Suppressor macrophage treated with lipopolysaccharide for 1 hour (primary cell): ENCODE measurements around the gene USP15.
"Not testable (repeated sequence)": the region's sequence is repeated elsewhere in the genome, so short reads cannot be mapped to it uniquely, and the experiment has no call there.

Experiments used
- DNase-seq, 3 donors: peaks; one replicate each; pipeline ENCODE4 v3.0.0-alpha.2; 2020 to 2022

The USP15 gene

DNA sequence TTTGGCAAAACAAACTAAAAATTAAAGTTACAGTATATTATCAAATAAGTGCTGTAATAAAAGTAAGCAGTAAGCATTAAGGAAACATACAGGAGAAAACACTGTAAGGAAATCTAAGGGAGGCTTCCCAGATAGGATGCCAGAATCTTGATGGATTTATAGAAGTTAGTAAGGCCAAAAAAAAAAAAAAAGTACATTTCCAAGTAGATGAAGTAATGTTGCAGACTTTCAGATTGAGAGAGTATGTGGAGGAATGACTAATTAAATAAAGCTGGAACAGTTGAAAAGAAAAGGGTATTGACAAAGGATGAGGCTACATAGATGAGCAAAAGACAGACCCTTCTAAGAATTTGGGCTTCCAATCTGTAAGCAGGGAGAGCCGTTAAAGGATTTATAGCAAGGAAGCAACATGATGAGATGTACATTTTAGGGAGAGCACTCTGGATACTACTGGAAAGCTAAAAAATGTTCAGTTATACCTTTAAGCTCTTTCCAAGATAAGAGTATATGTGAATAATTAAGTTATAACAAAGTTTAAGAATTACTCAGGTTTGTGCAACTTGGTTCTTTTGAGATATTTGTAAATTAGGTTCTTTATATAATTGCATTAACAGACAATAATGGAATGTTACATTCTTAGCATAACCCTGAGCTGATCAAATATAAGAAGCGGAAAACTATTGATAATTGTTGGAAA is 119.0 kb downstream of the USP15 start:
- no peak for DNase-seq

DNA sequence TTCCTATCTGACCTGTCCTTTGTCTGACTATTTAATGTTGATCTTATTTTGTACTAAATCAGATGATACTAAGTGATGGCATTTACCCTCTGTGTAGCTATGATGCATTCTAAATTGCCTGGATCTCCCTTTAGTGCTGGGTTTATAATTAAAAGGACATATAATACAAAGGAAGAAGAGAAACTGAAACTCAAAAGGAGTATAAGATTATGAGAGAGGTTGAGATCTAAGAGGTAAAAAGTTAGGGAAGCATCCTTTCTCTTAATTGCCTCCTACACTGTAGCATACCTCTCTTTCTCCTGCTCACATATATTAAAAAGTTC is 119.5 kb downstream of the USP15 start:
- no peak for DNase-seq

DNA sequence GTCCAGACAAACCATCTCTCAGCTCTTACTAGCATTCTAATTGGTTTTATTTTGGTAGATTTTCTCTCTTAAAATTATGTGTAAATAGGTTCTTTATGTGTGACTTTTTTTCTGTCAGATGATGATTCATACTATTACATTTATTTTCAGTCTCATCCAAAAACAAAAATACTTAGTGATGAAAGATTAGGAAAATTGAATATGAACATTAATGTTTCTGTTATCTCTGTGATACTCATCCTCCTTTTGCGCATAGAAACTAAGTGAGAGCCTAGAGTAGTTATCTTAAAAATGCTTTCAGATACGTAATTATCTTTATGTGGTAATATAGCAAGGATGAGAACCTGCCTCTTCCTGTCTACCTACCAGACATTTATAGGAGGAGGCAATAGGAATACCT is 122.3 kb downstream of the USP15 start:
- DNase-seq, result no peak

DNA sequence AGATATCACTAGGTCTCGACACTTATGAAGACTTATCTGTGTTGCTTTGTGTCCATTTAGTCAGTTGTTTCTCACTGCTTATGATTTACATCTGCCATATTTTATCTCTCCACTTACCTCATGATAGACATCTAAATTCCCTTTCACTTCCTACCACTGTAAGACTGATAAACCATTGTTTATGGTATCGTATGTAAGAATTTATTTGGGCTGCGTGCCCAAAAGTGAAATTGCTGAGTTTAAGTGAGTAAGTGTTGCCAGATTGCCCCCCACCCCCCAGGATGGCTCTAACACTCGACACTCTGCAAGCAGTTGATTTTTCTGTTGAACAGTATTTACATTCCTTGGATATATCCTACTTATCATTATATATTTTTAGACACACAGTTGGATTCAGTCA is 136.5 kb downstream of the USP15 start:
- DNase-seq, result no peak

DNA sequence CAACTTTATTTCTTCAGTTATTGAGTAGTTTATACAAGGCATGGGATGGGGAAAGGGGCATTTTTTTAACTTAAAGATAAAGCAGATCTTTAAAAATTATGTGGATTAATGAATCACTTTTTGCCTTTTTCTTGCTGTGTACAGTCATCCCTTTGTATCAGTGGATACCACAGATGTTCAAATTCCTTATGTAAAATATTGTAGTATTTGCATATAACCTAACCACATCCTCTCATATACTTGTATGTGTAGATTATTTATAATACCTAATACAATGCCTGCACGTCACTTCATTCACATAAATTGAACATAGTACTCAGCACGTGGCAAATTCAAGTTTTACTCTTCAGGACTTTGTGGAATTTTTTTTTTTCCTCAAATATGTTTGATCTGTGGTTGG is 139.9 kb downstream of the USP15 start:
- no peak for DNase-seq

DNA sequence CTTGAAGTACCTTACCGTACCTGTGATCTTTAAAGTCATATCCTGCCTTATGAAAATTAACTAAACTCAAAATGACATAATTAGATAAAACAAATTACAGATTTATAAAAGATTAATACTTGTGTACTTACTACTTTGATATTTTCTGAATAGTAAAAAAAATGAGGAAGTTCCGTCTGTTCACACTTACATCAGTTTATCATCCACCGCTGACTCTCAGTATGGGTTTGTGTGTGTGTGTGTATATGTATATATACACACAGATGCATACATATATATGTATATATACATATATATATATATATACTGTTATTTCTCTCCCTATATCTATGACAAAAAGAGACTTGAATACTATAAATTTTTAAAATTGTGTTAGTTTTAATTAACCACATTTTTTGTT is 141.4 kb downstream of the USP15 start:
- DNase-seq, result peak in 1 of 3 donors; percentile 8

DNA sequence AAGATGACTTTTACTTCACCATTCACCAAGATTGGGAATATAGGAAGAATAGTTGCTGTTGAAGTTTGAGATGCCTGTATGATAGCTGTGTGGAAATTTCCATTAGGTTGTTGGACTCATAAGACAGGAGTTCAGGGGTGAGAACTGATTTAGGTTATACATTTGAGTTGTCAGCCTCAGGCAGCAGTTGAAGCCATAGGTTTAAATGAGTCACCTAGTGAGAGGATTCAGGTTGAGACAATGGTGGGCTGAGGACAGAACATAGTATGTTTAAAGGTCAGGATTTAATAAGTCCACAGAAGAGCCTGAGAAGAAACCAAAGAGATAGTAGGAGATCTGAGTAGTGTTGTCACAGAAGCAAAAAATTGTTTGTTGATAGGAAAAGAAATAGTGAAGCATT is 142.8 kb downstream of the USP15 start:
- no peak for DNase-seq

DNA sequence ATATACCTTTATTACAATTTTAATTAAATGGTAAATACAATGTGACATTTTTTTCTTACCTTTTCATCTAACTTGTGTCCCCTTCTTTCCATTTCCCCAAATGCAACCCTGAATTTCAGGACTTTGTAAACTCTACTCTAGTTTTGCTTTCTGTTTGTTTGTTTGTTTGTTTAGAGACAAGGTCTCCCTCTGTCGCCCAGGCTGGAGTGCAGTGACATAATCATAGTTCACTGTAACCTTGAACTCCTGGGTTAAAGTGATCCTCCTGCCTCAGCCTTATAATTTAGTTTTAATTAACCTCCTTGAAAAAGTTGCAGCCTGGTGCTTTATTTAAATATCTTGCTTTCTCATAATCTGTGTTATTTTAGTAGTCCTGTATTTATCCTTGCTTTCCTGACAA is 147.4 kb downstream of the USP15 start:
- DNase-seq, result no peak

DNA sequence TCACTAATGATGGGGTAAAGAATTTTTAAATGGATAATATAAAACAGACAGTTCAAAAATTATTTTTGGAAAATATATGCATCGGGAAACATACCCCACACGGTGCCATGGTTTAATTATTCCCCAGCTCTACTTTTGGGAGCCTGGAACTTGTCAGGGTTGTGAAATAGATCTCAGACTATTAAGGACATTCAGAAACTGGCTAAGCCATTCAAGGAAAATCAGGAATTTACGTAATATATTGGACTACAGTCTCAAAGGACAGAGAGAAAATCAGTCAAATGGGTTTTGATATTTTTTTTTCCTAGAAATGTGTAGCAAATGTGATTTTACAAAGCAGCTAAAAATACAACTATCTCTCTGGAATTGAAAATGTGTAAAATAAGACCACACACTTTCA is 148.9 kb downstream of the USP15 start:
- DNase-seq, result no peak

DNA sequence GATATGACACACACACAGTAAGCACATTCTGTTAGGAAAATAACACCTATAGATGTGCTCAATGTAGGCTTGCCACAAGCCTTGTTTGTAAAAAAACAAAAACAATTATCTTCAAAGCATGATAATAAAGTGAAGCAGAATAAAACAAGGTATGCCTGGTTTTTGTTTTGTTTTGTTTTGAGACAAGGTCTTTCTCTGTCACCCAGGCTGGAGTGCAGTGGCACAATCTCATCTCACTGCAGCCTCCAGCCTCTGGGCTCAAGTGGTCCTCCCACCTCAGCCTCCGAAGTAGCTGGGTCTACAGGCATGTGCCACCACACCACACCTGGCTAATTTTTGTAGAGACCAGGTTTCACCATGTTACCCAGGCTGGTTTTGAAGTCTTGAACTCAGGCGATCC is 154.0 kb downstream of the USP15 start:
- no peak for DNase-seq

DNA sequence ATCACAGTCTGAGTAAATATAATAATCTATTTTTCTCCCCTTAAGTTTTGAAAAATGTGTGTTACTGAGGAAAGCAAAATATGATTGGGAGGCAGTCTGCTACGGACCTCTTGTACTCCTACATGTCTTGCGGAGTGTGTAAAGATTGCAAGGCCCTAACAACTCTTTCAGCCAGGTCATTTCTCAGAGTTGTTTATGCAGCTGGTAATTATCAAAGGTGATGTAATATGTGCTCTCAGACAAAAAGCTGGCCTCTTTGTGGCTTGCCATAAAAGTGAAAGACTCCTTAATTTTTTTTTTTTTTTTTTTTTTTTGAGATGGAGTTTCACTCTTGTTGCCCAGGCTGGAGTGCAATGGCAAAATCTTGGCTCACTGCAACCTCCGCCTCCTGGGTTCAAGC is 165.9 kb downstream of the USP15 start:
- DNase-seq, result no peak

DNA sequence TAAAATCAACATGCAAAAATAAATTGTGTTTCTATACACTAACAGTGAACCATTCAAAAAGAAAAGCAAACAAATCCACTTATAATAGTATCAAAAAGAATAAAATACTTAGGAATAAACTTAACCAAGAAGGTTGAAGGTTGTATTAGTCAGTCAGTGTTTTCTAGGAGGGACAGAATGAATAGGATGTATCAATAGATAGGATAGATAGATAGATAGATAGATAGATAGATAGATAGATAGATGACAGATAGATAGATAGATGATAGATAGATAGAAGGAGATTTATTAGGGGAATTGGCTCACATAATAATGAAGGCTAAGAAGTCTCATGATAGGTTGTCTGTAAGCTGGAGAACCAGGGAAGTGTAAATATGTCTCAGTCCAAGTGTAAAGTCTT is 169.3 kb downstream of the USP15 start:
- no peak for DNase-seq

DNA sequence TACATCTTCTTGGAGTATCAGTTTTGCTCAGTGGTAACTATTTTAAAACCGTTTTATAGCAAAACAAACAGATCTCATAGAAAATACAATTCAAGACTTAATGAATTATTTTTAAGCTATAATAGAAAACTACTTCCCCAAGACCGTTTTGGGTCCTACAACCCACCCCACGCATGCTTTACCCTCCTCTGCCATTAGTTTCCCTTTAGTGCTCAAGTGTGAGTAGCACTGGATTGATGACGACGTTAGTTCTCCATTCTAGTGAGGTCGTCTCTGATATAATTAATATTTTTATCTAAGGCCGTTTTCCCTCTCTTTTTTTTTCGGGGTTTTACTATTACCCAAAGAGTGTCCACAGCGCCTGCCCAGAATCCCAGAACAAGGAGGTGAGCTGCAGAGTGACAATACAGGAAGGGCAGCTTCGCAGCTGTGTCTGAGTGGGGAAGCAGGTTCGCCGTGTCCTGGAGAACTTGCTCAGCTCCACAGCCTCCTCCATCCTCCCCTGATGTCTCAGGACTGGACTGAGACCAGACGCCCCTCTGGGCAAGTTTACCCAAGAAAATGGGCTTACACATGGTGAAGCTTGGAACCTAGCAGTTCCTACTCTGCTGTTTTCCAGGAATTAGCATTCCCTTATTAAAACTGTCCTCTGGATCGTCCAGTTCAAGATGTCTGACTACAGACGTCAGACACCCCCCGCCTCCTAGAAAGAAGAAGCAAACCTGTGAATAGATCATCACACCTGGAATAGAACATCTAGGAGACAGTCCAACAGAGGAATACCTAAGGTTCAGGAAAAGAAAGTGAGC is 174.5 kb downstream of the USP15 start:
- peak; percentile 53 to 61 (median 55) for DNase-seq

DNA sequence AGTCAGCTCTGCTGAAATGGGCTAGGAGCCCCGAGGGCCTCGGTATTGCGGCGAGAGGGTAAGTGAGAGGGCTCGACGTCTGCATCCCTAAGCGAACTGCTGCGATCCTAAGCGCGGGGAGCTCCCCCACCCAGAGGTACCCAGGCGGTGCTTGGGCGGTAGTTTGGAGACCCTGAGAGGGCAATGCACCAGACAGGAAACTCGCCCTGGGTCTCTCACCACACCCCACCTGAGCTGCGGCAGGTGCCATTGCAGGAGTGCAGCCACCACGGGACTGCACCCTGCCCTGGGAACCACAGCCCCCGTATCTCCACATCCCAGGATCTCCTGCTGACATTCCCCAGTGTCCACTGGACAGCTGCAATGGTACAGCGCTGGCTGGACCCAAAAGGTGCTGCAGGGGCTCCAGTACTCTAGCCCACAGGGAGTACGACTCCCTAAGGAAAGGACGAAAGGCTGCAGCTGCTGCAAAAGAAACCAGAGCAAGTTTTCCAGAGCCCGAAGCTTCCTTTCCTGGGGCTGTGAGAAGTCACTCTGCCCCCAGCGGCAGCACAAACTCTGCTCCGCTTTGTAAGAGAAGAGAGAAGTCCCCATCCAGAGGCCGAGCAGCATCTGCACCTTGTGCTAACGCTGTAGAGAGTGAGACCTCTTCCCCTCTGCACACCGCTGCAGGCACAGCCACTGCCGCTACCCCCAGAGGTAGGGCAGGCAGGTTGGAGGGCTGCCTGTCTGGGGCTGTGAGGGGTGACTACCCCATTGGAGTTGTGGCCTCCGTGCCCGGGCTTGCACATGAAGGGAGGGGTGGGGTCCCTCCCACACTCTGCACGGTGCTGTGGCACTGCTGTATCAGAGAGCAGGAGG is 175.3 kb downstream of the USP15 start:
- DNase-seq, result peak; percentile 65 to 74 (median 65)

DNA sequence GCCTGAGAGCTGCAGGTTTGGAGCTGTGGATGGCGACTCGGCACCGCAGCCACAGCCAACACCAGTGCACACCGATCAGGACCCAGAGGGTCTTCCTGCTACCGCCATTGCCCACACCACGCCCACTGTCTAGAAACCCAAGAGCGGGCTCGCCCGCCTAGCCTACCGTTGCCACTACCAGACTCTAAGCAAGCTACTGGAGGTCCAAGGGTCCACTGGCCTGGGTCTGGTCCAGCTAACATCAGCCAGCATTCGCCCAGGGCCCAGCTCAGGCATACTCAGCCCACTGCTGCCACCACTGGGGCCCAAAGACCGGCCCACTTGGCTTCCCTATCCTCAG is 175.9 kb downstream of the USP15 start:
- no peak for DNase-seq

DNA sequence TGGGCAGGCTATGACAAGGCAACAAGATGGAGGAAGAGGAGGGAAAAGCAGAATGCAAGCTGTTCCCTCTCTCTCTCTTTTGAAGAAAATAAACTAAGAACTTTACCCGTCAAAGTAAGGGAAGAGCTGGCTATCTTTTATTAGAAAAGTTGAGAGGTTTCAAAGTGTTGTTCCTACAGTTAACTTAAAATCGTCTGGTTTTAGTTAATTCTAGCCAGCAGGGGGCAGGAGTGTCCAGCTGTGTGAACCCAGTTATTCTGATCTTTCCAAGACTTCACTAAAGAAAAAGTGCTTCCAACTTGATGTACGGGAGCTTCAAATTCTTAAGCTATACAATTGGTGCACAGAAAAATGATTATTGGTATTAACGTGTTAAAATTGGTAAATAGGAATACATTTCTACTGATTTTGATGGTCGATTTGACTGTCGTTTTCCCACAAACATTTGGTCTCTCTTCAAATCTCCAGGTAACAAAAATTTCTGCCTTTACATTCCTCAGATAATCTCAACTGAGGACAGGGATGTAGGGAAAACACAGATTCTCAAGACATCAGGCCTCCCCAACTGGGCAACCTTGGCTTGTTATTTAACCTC is 178.0 kb downstream of the USP15 start:
- DNase-seq, result peak; percentile 67 to 78 (median 69)

DNA sequence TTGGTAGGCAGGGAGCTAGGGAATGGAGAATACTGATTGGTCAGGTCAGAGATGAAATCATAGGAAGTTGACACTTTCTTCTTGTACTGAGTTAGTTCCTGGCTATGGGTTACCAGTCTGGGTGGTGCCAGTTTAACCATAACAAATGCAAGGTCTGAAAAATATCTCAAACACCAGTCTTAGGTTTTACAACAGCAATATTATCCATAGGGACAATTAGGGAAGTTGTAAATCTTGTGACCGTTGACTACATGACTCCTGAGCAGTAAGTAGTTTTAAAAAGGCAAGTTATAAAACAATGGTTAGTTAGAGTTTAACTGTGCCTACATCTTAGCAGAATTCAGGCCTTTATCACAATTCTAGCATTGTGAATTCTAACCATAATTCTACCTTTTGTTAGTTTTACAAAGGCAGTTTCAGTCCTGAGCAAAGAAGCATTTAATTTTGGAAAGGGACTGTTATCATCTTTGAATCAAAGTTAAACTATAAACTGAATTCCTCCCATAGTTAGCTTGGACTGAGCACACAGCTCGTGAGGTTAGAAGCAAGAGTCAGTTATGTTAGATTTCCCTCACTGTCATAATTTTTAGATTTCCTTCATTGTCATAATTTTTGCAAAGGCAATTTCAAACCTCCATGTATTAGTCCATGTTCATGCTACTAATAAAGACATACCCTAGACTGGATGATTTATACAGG is 186.7 kb downstream of the USP15 start:
- DNase-seq, result peak in 1 of 3 donors; percentile 15

DNA sequence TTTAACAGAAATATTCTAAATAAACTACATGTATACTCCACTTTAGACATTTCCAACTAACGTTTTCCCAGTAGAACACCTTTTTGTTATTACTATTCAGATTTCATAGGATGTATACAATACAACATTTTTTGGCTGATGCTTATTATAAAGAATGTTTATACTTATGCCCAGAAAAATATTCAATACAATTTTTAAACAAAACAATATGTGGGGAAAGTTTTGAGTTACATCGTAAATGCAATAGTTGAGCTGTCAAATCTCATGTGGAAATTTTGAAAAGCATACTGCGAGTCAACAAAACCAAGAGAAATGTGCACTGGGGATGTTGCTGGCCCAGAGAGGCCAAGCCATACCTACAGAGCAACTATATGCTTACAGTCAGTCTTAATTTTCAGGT is 188.2 kb downstream of the USP15 start:
- DNase-seq, result no peak

DNA sequence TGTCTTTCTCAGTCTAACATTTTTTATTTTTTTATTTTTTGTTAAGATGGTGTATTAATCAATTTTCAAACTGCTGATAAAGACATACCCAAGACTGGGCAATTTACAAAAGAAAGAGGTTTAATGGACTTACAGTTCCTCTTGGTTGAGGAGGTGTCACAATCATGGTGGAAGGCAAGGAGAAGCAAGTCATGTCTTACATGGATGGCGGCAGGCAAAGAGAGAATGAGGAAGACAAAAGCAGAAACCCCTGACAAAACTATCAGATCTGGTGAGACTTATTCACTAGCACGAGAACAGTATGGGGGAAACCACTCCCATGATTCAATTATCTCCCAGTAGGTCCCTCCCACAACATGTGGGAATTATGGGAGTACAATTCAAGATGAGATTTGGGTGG is 195.2 kb downstream of the USP15 start:
- not testable (repeated sequence) for DNase-seq

DNA sequence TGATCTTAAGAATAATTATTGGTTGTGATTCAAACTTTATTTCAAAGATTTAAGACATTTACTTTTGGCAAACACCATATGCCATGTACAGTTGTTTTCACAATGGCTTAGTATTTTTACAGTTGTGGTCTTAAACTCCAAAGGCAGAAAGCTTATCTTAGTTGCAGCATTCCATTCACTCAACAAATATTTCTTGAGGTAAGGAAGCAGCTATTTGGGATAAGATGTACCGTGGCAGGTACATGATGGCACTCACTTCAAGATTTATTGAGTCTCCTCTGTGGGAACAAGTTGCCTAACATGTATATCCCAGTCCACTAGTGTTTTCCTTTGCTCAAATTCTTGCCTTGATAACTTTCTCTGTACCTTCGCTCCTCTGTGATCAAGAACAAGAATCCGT is 198.4 kb downstream of the USP15 start:
- no peak for DNase-seq

DNA sequence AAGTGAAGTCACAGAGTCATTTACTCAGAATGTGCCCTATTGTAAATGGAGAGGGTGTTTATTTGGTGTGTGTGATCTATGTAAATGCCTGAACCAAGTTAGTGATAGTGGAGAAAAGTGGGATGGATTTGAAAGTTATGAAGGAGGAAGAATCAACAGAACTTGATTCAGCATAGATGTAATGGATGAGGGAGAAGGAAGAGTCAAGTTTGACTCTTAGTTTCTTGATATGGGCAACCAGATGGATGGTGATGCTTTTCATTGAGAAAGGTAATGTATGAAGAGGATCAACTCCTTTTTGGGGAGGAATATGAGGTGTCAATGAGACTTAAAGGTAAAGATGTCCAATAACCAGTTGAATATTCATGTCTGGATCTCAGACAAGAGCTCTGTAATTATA is 199.8 kb downstream of the USP15 start:
- no peak for DNase-seq

DNA sequence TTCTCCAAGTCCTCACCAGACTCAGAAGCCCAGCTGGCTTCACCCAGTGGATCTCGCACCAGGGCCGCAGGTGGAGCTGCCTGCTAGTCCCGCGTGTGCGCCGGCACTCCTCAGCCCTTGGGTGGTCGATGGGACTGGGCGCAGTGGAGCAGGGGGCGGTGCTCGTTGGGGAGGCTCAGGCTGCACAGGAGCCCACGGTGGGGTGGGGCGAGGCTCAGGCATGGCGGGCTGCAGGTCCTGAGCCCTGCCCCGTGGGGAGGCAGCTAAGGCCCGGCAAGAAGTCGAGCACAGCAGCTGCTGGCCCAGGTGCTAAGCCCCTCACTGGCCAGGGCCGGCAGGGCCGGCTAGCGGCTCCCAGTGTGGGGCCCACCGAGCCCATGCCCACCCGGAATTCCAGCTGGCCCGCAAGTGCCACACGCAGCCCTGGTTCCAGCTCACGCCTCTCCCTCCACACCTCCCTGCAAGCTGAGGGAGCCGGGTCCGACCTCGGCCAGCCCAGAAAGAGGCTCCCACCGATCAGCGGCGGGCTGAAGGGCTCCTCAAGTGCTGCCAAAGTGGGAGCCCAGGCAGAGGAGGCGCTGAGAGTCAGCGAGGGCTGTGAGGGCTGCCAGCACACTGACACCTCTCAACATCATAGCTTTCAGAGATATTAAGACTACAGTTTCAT is 201.1 kb downstream of the USP15 start:
- DNase-seq, result not testable (repeated sequence)
